GM12878 (cell line): ENCODE data around the gene AXIN1.

Source experiments
- BRCA1 ChIP-seq: IDR thresholded peaks from 2 replicates; pipeline ENCODE4 v1.6.1; 2011; ENCODE audit warnings: low read depth, low read length, improper control_type of control experiment
- EZH2 ChIP-seq: IDR thresholded peaks from 2 replicates; pipeline ENCODE4 v1.6.1; 2012; ENCODE audit warnings: low read depth, mild to moderate bottlenecking, control low read depth, inconsistent platforms, low read length, borderline replicate concordance; ENCODE audit not compliant: control insufficient read depth
- MTA3 ChIP-seq: IDR thresholded peaks from 2 replicates; pipeline ENCODE4 v1.6.1; 2012; ENCODE audit warnings: low read length, inconsistent platforms, borderline replicate concordance
- NFYB ChIP-seq: IDR thresholded peaks from 2 replicates; pipeline ENCODE4 v1.6.1; 2011; ENCODE audit warnings: low read depth, mild to moderate bottlenecking, low read length, improper control_type of control experiment, moderate library complexity; ENCODE audit not compliant: insufficient read depth
- POLR2A ChIP-seq: IDR thresholded peaks from 2 replicates; pipeline ENCODE4 v1.6.1; 2011; ENCODE audit warnings: low read depth, mild to moderate bottlenecking, low read length
- SIX5 ChIP-seq: IDR thresholded peaks from 2 replicates; pipeline ENCODE4 v1.6.1; 2011; ENCODE audit warnings: mild to moderate bottlenecking, low read depth, low read length, moderate library complexity; ENCODE audit not compliant: severe bottlenecking
- SUZ12 ChIP-seq: fragments of 200-600 bp; sonication (generic); IDR thresholded peaks from one replicate; pipeline ENCODE4 v1.6.1; 2018; ENCODE audit warnings: antibody characterized with exemption, mild to moderate bottlenecking; ENCODE audit not compliant: unreplicated experiment
- ZNF217 ChIP-seq: fragments of 450-650 bp; IDR thresholded peaks from 2 replicates; pipeline ENCODE4 v1.6.1; 2017; ENCODE audit warnings: antibody characterized with exemption, mild to moderate bottlenecking
- TF ChIP-seq, protein P1 (sequence below): fragments of 450-650 bp; IDR thresholded peaks from 2 replicates; pipeline ENCODE4 v1.6.1; 2017; ENCODE audit warnings: mild to moderate bottlenecking

DNA sequence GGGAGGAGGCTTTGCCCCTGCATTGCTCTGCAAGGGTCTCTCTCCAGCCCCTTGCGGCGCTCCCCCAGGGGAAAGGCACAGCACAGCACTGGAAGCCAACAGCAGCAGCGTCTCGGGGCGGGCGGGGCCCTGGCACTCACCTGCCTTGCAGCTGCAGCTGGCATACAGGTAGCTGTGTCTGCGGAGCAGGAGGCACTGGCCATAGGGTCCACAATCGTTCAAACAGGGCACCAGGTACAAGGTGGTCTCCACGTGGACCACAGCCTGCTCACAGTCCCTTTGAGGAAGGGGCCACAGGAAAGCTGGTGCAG, 22.0 kb upstream of the AXIN1 start:
- TF ChIP-seq, protein P1, sequence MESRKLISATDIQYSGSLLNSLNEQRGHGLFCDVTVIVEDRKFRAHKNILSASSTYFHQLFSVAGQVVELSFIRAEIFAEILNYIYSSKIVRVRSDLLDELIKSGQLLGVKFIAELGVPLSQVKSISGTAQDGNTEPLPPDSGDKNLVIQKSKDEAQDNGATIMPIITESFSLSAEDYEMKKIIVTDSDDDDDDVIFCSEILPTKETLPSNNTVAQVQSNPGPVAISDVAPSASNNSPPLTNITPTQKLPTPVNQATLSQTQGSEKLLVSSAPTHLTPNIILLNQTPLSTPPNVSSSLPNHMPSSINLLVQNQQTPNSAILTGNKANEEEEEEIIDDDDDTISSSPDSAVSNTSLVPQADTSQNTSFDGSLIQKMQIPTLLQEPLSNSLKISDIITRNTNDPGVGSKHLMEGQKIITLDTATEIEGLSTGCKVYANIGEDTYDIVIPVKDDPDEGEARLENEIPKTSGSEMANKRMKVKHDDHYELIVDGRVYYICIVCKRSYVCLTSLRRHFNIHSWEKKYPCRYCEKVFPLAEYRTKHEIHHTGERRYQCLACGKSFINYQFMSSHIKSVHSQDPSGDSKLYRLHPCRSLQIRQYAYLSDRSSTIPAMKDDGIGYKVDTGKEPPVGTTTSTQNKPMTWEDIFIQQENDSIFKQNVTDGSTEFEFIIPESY, result no peak
- TF ChIP-seq NFYB (no peak), ZNF217 (no peak), SIX5 (no peak), SUZ12 (no peak), MTA3 (no peak), BRCA1 (no peak), EZH2 (no peak), POLR2A (no peak)
